SU-DHL-6 (cell line): ENCODE results near the gene SCN8A.

Experiments
- H2AFZ ChIP-seq: fragments of 200-600 bp; sonication (generic); 2 replicates; pipeline ENCODE4 v1.6.1; 2014; ENCODE audit warnings: low read depth, mild to moderate bottlenecking, moderate library complexity, mixed read lengths, antibody characterized with exemption, low read length; ENCODE audit not compliant: severe bottlenecking
- H3F3A ChIP-seq: fragments of 200-600 bp; shearing (Covaris generic); 2 replicates; pipeline ENCODE4 v1.6.0; 2016; ENCODE audit warnings: antibody characterized with exemption, mild to moderate bottlenecking; ENCODE audit not compliant: insufficient read depth
- H3K27ac ChIP-seq: fragments of 200-600 bp; sonication (generic); 2 replicates; pipeline ENCODE4 v1.5.1; 2016; ENCODE audit warnings: low read depth, mild to moderate bottlenecking, low read length, moderate library complexity, mixed read lengths
- H3K27me3 ChIP-seq: fragments of 200-600 bp; sonication (generic), shearing (Covaris generic); 2 replicates; pipeline ENCODE4 v1.6.0; 2014; ENCODE audit warnings: mild to moderate bottlenecking, low read length
- H3K36me3 ChIP-seq: fragments of 200-600 bp; sonication (generic); 2 replicates; pipeline ENCODE4 v1.6.1; 2014; ENCODE audit warnings: mild to moderate bottlenecking, low read length, mixed read lengths
- H3K4me2 ChIP-seq: fragments of 300-600, 200-600 bp; shearing (Covaris generic), sonication (generic); 2 replicates; pipeline ENCODE4 v1.6.0; 2014; ENCODE audit warnings: low read length, low read depth, mild to moderate bottlenecking; ENCODE audit not compliant: poor library complexity, severe bottlenecking
- H3K4me3 ChIP-seq: fragments of 200-600 bp; sonication (generic); 2 replicates; pipeline ENCODE4 v1.5.1; 2014; ENCODE audit warnings: antibody characterized with exemption, low read length, mild to moderate bottlenecking, mixed read lengths; ENCODE audit not compliant: insufficient read depth, poor library complexity, severe bottlenecking
- H3K79me2 ChIP-seq: fragments of 200-600 bp; sonication (generic); 2 replicates; pipeline ENCODE4 v1.6.1; 2014; ENCODE audit warnings: mild to moderate bottlenecking, low read length, moderate library complexity; ENCODE audit not compliant: insufficient read depth
- H3K9ac ChIP-seq: fragments of 200-600 bp; sonication (generic); 2 replicates; pipeline ENCODE4 v1.7.0; 2014; ENCODE audit warnings: mild to moderate bottlenecking, low read length
- H3K9me2 ChIP-seq: fragments of 200-600 bp; sonication (generic); replicated peaks from 2 replicates; pipeline ENCODE4 v1.6.1; 2014; ENCODE audit warnings: low read length; ENCODE audit not compliant: insufficient read depth
- H3K9me3 ChIP-seq: fragments of 200-600 bp; sonication (generic); 2 replicates; pipeline ENCODE4 v1.6.1; 2014; ENCODE audit warnings: low read length, mixed read lengths; ENCODE audit not compliant: insufficient read depth
- H4K20me1 ChIP-seq: fragments of 200-600 bp; sonication (generic); 2 replicates; pipeline ENCODE4 v1.6.1; 2014; ENCODE audit warnings: low read depth, mild to moderate bottlenecking, antibody characterized with exemption, low read length, moderate library complexity, mixed read lengths
- EZH2phosphoT487 ChIP-seq: fragments of 200-600 bp; sonication (generic), shearing (Covaris generic); conservative IDR thresholded peaks from 2 replicates; pipeline ENCODE4 v1.6.1; 2018; ENCODE audit warnings: mild to moderate bottlenecking, antibody characterized with exemption, low read length, moderate library complexity, mixed read lengths
- TF ChIP-seq, protein P1 (sequence below): fragments of 200-600 bp; sonication (generic); IDR thresholded peaks from one replicate; pipeline ENCODE4 v1.5.1; 2017; ENCODE audit warnings: antibody characterized with exemption, mild to moderate bottlenecking, low read length, moderate library complexity; ENCODE audit not compliant: insufficient read depth, poor library complexity, severe bottlenecking

Gene SCN8A

DNA sequence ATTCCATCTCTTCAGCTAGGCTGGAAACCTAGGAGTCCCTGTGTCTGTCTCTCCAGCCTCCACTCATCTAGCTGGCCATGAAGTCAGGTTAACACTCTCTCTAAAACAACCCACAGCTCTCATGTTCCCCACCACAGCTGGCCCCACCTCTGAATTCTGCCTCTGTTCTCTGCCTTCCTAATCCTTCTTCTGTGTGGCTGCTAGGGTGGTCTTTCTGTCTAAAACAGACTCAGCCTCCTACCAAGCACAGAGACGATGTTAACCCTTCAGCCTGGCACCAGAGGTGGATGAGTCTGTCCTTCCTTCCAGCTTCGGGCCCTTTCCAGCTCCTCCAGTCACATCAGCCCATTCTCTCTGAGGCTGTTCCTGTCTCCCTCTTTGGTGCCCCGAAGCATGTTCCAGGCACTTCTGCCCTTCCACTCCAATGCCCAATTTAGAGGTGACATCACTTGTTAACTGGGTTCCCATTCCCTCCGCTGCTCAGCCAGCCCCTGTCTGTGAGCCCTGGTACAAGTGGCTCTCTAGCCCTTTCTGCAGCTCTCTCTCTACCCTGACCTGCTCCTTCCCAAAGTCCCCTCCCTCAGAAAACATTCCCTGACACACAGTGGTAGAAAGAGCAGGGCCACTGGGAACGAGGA lies 248.4 kb downstream of the SCN8A start:
- Histone ChIP-seq H4K20me1 (no peaks in the 10 kb centered on the region), H3K4me3 (no peak overlapping the region), H3K9me2 (no peaks in the 10 kb centered on the region), H3K27ac (no peak overlapping the region), H2AFZ (no peak overlapping the region), H3K36me3 (no peaks in the 10 kb centered on the region), H3K9ac (no peak overlapping the region), H3K4me2 (no peak overlapping the region), H3F3A (no peaks in the 10 kb centered on the region), H3K79me2 (no peaks in the 10 kb centered on the region), H3K9me3 (no peaks in the 10 kb centered on the region), H3K27me3 (no peaks in the 10 kb centered on the region)
- TF ChIP-seq, protein P1, sequence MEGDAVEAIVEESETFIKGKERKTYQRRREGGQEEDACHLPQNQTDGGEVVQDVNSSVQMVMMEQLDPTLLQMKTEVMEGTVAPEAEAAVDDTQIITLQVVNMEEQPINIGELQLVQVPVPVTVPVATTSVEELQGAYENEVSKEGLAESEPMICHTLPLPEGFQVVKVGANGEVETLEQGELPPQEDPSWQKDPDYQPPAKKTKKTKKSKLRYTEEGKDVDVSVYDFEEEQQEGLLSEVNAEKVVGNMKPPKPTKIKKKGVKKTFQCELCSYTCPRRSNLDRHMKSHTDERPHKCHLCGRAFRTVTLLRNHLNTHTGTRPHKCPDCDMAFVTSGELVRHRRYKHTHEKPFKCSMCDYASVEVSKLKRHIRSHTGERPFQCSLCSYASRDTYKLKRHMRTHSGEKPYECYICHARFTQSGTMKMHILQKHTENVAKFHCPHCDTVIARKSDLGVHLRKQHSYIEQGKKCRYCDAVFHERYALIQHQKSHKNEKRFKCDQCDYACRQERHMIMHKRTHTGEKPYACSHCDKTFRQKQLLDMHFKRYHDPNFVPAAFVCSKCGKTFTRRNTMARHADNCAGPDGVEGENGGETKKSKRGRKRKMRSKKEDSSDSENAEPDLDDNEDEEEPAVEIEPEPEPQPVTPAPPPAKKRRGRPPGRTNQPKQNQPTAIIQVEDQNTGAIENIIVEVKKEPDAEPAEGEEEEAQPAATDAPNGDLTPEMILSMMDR, result no peak
- TF ChIP-seq EZH2phosphoT487, result no peak

DNA sequence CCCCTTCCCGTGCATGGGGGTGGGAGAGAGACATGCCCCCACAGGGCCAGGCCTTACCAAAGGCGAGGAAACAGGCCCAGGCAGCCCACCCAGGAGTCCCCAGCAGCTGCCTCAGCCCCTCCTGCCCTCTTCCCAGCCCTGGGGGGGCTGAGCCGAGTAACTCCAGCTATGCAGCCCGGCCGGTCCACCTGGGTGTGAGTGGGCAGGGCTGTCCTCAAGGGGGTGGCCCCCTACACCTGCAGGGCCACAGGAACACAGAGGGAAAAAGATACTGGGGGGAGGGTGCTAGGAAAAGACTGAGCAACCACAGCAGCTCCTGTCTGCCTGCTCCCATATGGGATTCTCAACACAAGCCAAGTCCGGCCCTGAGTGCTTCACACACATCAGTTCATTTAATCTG lies 249.9 kb downstream of the SCN8A start:
- no peaks in the 10 kb centered on the region for H3K27me3 ChIP-seq
- no peaks in the 10 kb centered on the region for H3K79me2 ChIP-seq

DNA sequence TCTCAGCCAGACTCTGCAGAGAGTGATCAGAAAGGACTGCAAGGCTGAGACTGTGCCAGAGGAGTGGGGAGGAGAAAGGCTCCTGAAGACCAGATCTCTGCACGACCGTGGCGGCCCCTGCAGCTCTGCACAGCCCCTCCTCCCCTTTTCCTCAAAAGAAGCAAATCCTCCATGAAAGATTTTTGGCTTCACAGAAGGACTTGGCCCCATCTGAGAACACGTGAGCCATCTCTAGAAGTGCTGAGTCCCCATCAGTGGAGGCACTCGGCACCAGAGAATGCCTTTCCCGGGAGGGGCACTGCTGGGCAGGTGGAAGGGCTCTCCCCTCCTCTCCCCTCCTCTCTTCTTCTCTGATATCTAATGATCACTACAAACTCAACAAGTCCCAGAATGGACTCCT lies 250.7 kb downstream of the SCN8A start:
- no peaks in the 10 kb centered on the region for H4K20me1 ChIP-seq
- TF ChIP-seq EZH2phosphoT487, result no peak
- TF ChIP-seq, protein P1, result no peak
- H3K9ac ChIP-seq, result no peak overlapping the region
- H3K9me3 ChIP-seq, result no peaks in the 10 kb centered on the region
- no peak overlapping the region for H3K27ac ChIP-seq
- H3K4me2 ChIP-seq, result no peak overlapping the region
- H3K27me3 ChIP-seq, result no peaks in the 10 kb centered on the region
- no peaks in the 10 kb centered on the region for H3F3A ChIP-seq
- H3K4me3 ChIP-seq, result no peak overlapping the region
- no peaks in the 10 kb centered on the region for H3K36me3 ChIP-seq
- H3K79me2 ChIP-seq, result no peaks in the 10 kb centered on the region
- no peaks in the 10 kb centered on the region for H3K9me2 ChIP-seq
- no peak overlapping the region for H2AFZ ChIP-seq

More for the DNA sequence above, 249.9 kb downstream of the SCN8A start:
- TF ChIP-seq, protein P1, result no peak
- TF ChIP-seq EZH2phosphoT487, result no peak
- H2AFZ ChIP-seq, result no peak overlapping the region
- H3K4me3 ChIP-seq, result no peak overlapping the region
- no peaks in the 10 kb centered on the region for H3F3A ChIP-seq
- no peaks in the 10 kb centered on the region for H3K36me3 ChIP-seq
- H3K27ac ChIP-seq, result no peak overlapping the region
- no peak overlapping the region for H3K4me2 ChIP-seq
- no peaks in the 10 kb centered on the region for H3K9me2 ChIP-seq
- no peaks in the 10 kb centered on the region for H4K20me1 ChIP-seq
- no peak overlapping the region for H3K9ac ChIP-seq
- no peaks in the 10 kb centered on the region for H3K9me3 ChIP-seq
